RWPE2 (cell line): ENCODE measurements around the gene CRKL.

Experiments
- ATAC-seq: fragments of 200-7000 bp; cut with Tn5 transposase; 3 replicates; pipeline ENCODE4 v1.9.1; 2021; ENCODE audit warnings: low read depth
- DNase-seq: peaks from one replicate; pipeline ENCODE4 v3.0.0-alpha.2; 2020; ENCODE audit warnings: low spot score
- H3K27ac ChIP-seq: fragments of 450-650 bp; 2 replicates; pipeline ENCODE4 v1.5.1; 2017; ENCODE audit warnings: mild to moderate bottlenecking; ENCODE audit not compliant: poor library complexity, severe bottlenecking
- H3K27me3 ChIP-seq: fragments of 250-450 bp; sonication (Bioruptor Pico); 2 replicates; pipeline ENCODE4 v1.5.1; 2021; ENCODE audit warnings: mild to moderate bottlenecking, moderate library complexity; ENCODE audit not compliant: insufficient read depth, poor library complexity, severe bottlenecking
- H3K36me3 ChIP-seq: fragments of 250-450 bp; sonication (Bioruptor Pico); 2 replicates; pipeline ENCODE4 v1.5.1; 2020; ENCODE audit warnings: low read depth, mild to moderate bottlenecking, moderate library complexity
- H3K4me1 ChIP-seq: fragments of 250-450 bp; sonication (Bioruptor Pico); 2 replicates; pipeline ENCODE4 v1.5.1; 2021; ENCODE audit warnings: mild to moderate bottlenecking, moderate library complexity; ENCODE audit not compliant: insufficient read depth, poor library complexity, severe bottlenecking
- H3K4me3 ChIP-seq: fragments of 250-450 bp; sonication (Bioruptor Pico); 2 replicates; pipeline ENCODE4 v1.5.1; 2021; ENCODE audit warnings: mild to moderate bottlenecking, moderate library complexity; ENCODE audit not compliant: severe bottlenecking
- H3K9me3 ChIP-seq: fragments of 250-450 bp; sonication (Bioruptor Pico); 2 replicates; pipeline ENCODE4 v1.5.1; 2021; ENCODE audit warnings: mild to moderate bottlenecking, moderate library complexity; ENCODE audit not compliant: severe bottlenecking
- CTCF ChIP-seq: fragments of 450-650 bp; IDR thresholded peaks from one replicate; pipeline ENCODE4 v1.5.1; 2017; ENCODE audit warnings: mild to moderate bottlenecking, moderate library complexity; ENCODE audit not compliant: poor library complexity, severe bottlenecking

The CRKL gene

GRCh38 chr22:20943104-20943933 is 26.1 kb downstream of the CRKL start:
- ATAC-seq (no peak), DNase-seq (no peak)
- H3K4me3 ChIP-seq: no peak overlapping the region
- TF ChIP-seq CTCF: no peak
- no peak overlapping the region for H3K27ac ChIP-seq
- no peaks in the 10 kb centered on the region for H3K27me3 ChIP-seq
- H3K4me1 ChIP-seq: peaks cover 25% of the 10 kb centered on the region
- peaks cover 2% of the 10 kb centered on the region for H3K9me3 ChIP-seq
- H3K36me3 ChIP-seq: peaks cover 14% of the 10 kb centered on the region

DNA sequence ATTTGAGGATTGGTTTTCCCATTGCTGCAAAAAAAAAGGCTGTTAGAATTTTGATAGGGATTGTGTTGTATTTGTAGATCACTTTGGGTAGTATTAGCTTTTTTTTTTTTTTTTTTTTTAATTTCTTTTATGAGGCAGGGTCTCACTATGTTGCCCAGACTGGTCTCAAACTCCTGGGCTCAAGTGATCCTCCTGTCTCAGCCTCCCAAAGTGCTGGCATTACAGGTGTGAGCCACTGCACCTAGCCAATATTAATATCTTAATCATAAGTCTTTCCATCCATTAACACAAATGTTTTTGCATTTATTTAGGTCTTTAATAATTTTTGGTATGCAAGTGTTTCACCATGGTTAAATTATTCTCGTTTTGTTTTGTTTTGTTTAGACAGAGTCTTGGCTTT is 26.8 kb downstream of the CRKL start:
- Histone ChIP-seq H3K27ac (peak overlapping the region; percentile 81), H3K4me3 (no peak overlapping the region), H3K36me3 (peaks cover 16% of the 10 kb centered on the region), H3K27me3 (no peaks in the 10 kb centered on the region), H3K9me3 (peaks cover 2% of the 10 kb centered on the region), H3K4me1 (peaks cover 25% of the 10 kb centered on the region)
- DNase-seq (no peak), ATAC-seq (no peak)
- no peak for TF ChIP-seq CTCF

- H3K4me1 ChIP-seq: peaks cover 32% of the 10 kb centered on the region
- peaks cover 26% of the 10 kb centered on the region for H3K36me3 ChIP-seq
- H3K4me3 ChIP-seq: no peak overlapping the region
- ATAC-seq (peak; percentile 24), DNase-seq (no peak)
- H3K27me3 ChIP-seq: no peaks in the 10 kb centered on the region
- peak overlapping the region; percentile 81 for H3K27ac ChIP-seq
- TF ChIP-seq CTCF: no peak
- H3K9me3 ChIP-seq: no peaks in the 10 kb centered on the region
Measured at GRCh38 chr22:20945578-20945934, 28.3 kb downstream of the CRKL start.

GRCh38 chr22:20946080-20946986 is 29.1 kb downstream of the CRKL start:
- Histone ChIP-seq H3K27me3 (no peaks in the 10 kb centered on the region), H3K27ac (peak overlapping the region; percentile 81), H3K9me3 (no peaks in the 10 kb centered on the region), H3K36me3 (peaks cover 34% of the 10 kb centered on the region), H3K4me3 (no peak overlapping the region), H3K4me1 (peaks cover 40% of the 10 kb centered on the region)
- DNase-seq (no peak), ATAC-seq (peak; percentile 82)
- TF ChIP-seq CTCF: no peak
